ENCODE data around the gene PIGU. TPM values are rescaled to one million over a fixed set of nuclear protein-coding genes. Genes with fewer than 3 reads are reported as not detected.

The PIGU gene
- total RNA-seq, 8 experiments from 2014 or later, result 13.4 to 30.9 (median 26.7) TPM

DNA sequence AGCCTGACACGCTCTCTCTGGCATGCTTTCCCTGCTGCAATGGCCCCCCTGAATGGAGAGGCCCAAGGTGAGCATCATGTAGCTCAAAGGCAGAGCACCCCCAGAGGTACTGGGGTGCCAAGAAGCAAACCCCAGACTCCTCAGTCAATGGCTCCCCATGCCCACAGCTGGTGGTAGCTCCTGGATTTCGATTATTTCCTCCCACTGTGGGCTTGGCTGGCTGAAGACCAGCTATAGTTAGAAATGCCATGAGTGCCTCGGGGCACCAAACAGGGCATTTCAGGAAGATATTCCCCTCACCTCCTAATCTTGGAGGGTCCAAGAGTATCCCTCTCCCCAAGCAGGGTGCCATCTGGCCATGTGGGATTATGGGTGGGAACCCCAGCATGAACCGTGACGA, 101.6 kb downstream of the PIGU start:
- H3K4me3 ChIP-seq, result no peak overlapping the region
- H3K27ac ChIP-seq, result no peak overlapping the region
- WGBS, 10 experiments, result 80 to 100% (median 93%) methylated on average over 1 to 3 of the region's 5 CpGs; no CpG with 5 or more reads in 5 of the 10 experiments
- ATAC-seq (replicated peaks in 6 of 8), result no peak
- in situ Hi-C loops (cut with MboI; ENCODE audit: low pct_unique_long_range_greater_than_20kb in 2 of 9, low sequenced_read_pairs in 9 of 9, unreplicated experiment in 9 of 9), result no loop called here
- H3K4me1 ChIP-seq (replicated peaks in 1 of 2), result no peaks in the 10 kb centered on the region

DNA sequence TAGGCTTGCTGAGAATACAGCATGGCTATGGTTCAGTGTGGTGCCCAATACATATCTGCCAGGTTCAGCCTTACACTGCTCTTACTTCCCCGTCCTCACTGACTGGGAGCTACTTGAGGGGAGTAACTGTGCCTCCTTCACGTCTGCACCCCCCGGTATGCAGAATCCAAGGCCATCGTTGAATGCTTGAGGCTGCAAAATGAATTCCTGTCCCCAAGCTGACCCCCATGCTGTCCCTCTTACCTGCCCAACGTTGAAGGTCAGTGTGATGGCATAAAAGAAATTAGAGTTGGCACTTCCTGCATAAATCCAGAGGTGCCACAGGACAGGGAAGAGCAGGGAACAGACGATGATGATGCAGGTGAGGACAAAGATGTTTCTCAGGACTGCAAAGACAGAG, 102.0 kb downstream of the PIGU start:
- WGBS, 10 experiments, result 71 to 100% (median 100%) methylated on average over 1 to 4 of the region's 6 CpGs; no CpG with 5 or more reads in 5 of the 10 experiments
- in situ Hi-C loops (cut with MboI; ENCODE audit: low pct_unique_long_range_greater_than_20kb in 2 of 9, low sequenced_read_pairs in 9 of 9, unreplicated experiment in 9 of 9), result no loop called here
- ATAC-seq (replicated peaks in 6 of 8), result no peak
- Histone ChIP-seq H3K4me1 (replicated peaks in 1 of 2) (no peaks in the 10 kb centered on the region), H3K4me3 (no peak overlapping the region), H3K27ac (no peak overlapping the region)

DNA sequence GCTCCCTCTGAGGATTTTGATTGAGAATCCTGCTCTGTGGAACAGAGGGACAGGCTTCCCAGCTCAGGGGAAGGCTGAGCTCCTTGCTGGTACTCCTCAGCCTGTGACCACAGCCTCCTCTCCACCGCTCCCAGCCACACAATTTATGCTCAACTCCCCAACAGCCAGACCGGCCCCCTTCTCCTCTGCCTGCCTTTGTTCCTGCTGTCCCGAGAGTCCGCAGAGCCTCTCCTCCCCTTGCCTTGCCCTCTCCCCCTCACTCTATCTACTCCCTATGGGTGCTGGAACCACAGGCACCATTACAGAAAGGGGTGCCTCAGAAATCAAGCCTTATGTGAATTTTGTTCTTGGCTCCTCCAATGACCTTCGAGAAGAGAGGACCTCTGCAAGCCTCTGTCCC, 102.5 kb downstream of the PIGU start:
- no peak for ATAC-seq (replicated peaks in 6 of 8)
- Histone ChIP-seq H3K27ac (no peak overlapping the region), H3K4me3 (no peak overlapping the region), H3K4me1 (replicated peaks in 1 of 2) (no peaks in the 10 kb centered on the region)
- in situ Hi-C loops (cut with MboI; ENCODE audit: low pct_unique_long_range_greater_than_20kb in 2 of 9, low sequenced_read_pairs in 9 of 9, unreplicated experiment in 9 of 9), result no loop called here
- 83 to 100% (median 100%) methylated on average over 1 to 4 of the region's 5 CpGs; no CpG with 5 or more reads in 3 of the 10 experiments for WGBS, 10 experiments

DNA sequence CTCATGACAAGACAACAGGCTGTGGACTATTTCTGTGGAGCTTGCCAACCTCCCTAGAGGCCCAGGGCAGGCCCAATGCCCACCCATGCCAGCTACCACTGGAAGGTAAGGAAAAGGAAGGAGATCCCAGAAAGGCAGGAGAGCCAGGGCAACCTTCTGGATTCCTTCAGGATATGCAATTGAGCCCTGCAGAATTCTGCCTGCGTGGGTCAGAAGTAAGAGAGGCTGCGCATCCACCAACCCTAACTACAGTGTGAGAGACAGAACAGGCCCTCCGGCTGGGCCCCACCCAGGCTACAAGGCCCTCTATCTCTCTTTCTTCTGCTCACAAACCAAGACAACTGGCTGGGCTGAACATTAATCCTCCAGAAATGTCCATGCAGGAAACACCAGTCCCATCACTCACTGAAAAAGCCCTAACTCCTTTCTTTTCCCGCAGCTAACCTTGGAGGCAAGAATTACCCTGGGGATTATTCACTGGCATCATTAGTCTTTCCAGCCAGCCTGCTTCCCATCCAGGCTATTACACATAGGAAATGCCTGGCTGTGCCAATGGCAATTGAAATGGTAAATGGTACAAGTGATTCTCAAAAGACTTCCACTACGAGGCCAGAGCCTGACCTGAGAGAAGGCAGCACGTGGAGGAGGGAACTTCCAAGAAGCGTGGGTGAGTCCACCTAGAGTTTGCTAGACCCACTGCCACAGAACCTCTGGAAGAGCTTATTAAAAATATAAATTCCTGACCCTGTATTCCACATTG, 103.2 kb downstream of the PIGU start:
- in situ Hi-C loops (cut with MboI; ENCODE audit: low pct_unique_long_range_greater_than_20kb in 2 of 9, low sequenced_read_pairs in 9 of 9, unreplicated experiment in 9 of 9), result no loop called here
- H3K27ac ChIP-seq, result no peak overlapping the region
- no peak overlapping the region for H3K4me3 ChIP-seq
- no peak for ATAC-seq (replicated peaks in 6 of 8)
- H3K4me1 ChIP-seq (replicated peaks in 1 of 2), result no peaks in the 10 kb centered on the region
- WGBS, 10 experiments, result 80 to 100% (median 94%) methylated on average over 1 to 6 of the region's 7 CpGs; no CpG with 5 or more reads in 5 of the 10 experiments

DNA sequence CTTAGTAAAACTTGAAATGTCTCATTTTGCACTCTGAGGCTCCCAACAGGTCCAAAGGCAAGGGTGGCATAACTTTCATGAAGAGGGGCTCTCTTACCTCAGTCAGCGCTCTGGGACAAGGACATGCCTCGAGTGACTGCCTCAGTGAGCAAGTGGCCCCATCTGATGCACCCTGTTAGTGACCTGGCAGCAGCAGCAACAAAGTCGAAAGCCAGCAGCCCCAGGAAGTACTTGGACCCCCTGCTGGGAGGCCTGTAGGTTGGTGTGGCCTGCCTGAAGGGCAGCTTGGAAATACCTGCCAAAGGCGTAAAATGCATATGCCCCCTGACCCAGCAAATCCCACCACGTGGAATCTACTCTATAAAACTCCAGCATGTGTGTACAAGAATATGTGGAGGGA, 105.1 kb downstream of the PIGU start:
- no peak for ATAC-seq (replicated peaks in 6 of 8)
- Histone ChIP-seq H3K4me1 (replicated peaks in 1 of 2) (no peaks in the 10 kb centered on the region), H3K27ac (no peak overlapping the region), H3K4me3 (no peak overlapping the region)
- 69 to 100% (median 85%) methylated on average over 1 to 3 of the region's 5 CpGs; no CpG with 5 or more reads in 3 of the 10 experiments for WGBS, 10 experiments
- in situ Hi-C loops (cut with MboI; ENCODE audit: low pct_unique_long_range_greater_than_20kb in 2 of 9, low sequenced_read_pairs in 9 of 9, unreplicated experiment in 9 of 9), result no loop called here

DNA sequence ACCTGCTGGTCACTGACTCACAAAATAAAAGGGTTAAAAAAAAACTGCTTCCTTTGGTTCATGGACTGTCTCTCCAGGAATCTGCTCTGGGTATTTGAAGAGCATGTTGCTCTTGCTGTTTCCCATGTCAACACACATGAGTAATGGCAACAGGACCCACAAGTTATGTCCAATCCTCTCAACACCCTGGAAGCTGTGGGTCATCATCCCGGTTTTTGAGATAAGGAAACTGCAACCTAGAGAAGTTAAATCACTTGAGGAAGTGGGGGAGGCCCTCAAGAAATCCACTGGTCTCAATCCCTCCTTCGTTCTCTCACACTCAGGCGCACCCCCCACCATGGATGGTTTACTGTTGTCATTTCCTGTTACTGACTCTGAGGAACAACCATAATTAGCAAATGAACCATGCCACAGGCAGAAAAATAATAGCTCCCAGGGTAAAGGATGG, 106.0 kb downstream of the PIGU start:
- in situ Hi-C loops (cut with MboI; ENCODE audit: low pct_unique_long_range_greater_than_20kb in 2 of 9, low sequenced_read_pairs in 9 of 9, unreplicated experiment in 9 of 9), result no loop called here
- no peak for ATAC-seq (replicated peaks in 6 of 8)
- WGBS, 10 experiments, result 0 to 95% (median 80%) methylated on average over 1 to 3 of the region's 3 CpGs; no CpG with 5 or more reads in 2 of the 10 experiments
- H3K27ac ChIP-seq, result no peak overlapping the region
- no peak overlapping the region for H3K4me3 ChIP-seq
- H3K4me1 ChIP-seq (replicated peaks in 1 of 2), result no peaks in the 10 kb centered on the region

DNA sequence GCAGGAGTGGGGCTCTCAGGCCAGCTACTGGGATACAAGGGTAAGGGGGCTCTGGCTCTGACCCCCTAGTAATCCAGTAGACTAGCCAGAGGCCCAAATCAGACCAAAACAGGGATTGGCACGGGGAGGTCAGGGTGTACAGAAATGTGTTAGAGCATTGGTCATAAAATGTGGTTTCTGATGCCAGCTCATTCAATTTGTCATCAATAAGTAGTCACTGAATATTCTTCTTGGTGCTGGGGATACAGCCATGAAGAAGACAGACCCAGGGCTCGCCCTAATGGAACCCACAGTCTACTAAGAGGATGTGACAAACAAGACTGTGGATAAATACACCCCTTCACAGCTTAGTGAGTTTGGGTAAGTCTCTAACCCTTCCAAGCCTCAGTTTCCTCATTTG, 107.3 kb downstream of the PIGU start:
- no peak for ATAC-seq (replicated peaks in 6 of 8)
- WGBS, 10 experiments, result 70 to 100% (median 100%) methylated on average over 1 to 2 of the region's 2 CpGs; no CpG with 5 or more reads in 7 of the 10 experiments
- no peaks in the 10 kb centered on the region for H3K4me1 ChIP-seq (replicated peaks in 1 of 2)
- no peak overlapping the region for H3K4me3 ChIP-seq
- in situ Hi-C loops (cut with MboI; ENCODE audit: low pct_unique_long_range_greater_than_20kb in 2 of 9, low sequenced_read_pairs in 9 of 9, unreplicated experiment in 9 of 9), result no loop called here
- no peak overlapping the region for H3K27ac ChIP-seq

DNA sequence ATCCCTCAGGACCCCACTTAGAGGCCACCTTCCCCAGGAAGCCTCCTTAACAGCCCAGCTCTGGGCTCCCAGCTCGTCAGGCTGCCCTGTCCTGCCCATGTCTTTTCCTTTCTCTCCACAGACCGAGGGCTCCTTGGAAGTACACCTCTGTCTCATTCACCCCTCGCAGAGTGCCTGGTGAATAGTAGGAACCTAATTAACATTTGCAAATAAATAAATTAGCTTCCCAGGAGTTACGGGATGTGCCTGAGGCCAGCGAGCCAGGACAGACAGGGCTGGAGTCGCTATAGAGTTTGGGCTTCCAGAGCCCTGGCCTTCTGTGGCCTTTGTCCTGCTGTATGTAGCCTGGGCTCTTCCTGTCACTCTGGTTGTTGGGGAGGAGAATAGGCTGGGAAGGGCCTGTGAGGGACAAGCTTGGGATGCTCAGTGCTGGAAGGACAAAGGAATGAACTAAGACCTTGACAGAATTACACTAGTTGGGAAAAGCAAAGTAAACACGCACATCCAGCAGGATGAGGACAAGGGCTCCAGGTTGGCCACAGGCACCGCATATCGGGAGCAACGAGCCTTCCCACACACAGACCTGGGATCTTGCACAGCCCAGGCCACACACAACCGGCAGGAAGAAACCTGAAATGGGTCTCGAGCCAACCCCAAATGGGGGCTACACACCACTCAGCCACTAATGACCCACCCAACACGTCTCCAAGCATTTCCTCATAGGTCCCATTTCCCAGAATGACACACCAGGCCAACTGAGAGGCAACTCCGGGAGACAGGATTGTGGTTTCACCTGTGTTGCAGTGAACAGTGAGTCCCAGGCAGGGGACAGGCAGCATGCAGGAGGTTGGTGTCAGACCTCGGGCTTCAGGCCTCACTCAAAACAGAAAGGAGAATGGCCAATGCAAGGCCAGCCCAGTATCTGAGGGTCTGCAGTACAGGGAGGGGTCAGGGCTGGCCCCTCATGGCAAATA, 108.7 kb downstream of the PIGU start:
- no peak overlapping the region for H3K4me3 ChIP-seq
- no peak overlapping the region for H3K27ac ChIP-seq
- in situ Hi-C loops (cut with MboI; ENCODE audit: low pct_unique_long_range_greater_than_20kb in 2 of 9, low sequenced_read_pairs in 9 of 9, unreplicated experiment in 9 of 9), result no loop called here
- 59 to 88% (median 72%) methylated on average over 3 to 10 of the region's 15 CpGs; no CpG with 5 or more reads in 3 of the 10 experiments for WGBS, 10 experiments
- no peaks in the 10 kb centered on the region for H3K4me1 ChIP-seq (replicated peaks in 1 of 2)
- peak in 1 of 8 experiments; percentile 95 for ATAC-seq (replicated peaks in 6 of 8)

DNA sequence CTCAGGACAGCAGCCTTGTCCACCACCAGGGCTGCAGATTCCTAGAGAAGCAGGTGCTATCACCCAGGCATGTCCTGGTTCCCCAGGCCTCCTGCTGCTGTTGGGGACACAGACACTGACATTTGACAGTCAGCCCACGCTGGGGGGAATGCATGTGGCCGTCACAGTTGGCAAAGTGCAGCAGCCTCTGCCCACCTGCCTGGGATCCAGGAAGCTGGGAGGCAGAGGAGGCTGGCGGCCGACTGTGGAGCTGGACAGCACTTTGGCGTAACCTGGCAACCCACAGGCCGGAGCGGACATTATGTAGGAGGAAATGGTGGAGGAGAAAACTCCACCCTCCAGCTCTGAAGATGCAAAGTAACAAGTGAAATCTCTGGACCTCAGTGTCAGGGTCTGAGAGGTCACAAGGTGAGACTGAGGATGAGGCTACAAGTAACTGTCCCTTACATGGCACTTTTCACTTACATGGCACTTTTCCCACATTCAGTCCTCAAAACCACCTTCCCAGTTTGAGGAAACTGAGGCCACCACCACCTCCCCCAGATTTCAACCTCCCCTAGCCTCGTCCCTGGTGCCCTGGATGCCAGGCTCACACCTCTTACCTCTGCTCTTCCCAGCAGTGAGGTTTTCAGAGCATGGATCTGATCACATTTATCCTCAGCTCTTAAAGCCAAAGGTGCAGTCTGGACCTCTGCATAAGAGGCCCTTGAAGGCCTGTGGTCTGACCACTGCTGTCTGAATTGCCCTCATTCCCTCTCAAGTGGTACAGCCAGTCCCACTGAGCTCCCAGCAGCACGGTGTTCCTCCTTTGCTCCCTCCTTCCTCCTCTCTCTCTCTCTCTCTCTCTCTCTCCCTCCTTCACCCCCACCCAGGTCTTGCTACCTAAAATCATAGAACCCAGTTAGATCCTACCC, 109.7 kb downstream of the PIGU start:
- 46 to 80% (median 72%) methylated on average over 1 to 4 of the region's 9 CpGs; no CpG with 5 or more reads in 4 of the 10 experiments for WGBS, 10 experiments
- in situ Hi-C loops (cut with MboI; ENCODE audit: low pct_unique_long_range_greater_than_20kb in 2 of 9, low sequenced_read_pairs in 9 of 9, unreplicated experiment in 9 of 9), result no loop called here
- Histone ChIP-seq H3K4me3 (no peak overlapping the region), H3K27ac (no peak overlapping the region), H3K4me1 (replicated peaks in 1 of 2) (no peaks in the 10 kb centered on the region)
- ATAC-seq (replicated peaks in 6 of 8), result peak in 2 of 8 experiments; percentile 33 to 50

DNA sequence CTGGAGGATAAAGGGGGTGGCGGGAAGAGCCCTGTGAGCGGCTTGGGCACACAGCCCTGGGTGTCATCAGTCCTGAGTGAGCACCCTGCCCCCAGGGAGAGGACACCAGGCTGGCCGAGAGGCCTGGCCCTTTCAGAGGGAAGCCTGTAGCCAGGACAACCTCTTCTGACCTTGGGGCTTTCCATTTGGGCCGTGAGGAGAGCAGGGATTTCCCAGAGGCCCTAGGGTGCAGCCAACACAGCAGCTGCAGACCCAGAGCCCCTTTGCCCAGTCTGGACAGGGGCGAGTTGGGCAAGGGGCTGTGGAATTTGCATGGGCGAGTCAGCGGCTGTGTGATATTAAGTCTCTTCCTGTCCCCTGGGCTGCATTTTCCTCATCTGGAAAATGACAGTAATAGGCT, 112.1 kb downstream of the PIGU start:
- WGBS, 10 experiments, result 60 to 100% (median 76%) methylated on average over 1 to 3 of the region's 7 CpGs; no CpG with 5 or more reads in 4 of the 10 experiments
- Histone ChIP-seq H3K27ac (no peak overlapping the region), H3K4me3 (no peak overlapping the region), H3K4me1 (replicated peaks in 1 of 2) (peaks cover under 1% of the 10 kb centered on the region in 2 donors)
- no peak for ATAC-seq (replicated peaks in 6 of 8)
- in situ Hi-C loops (cut with MboI; ENCODE audit: low pct_unique_long_range_greater_than_20kb in 2 of 9, low sequenced_read_pairs in 9 of 9, unreplicated experiment in 9 of 9), result no loop called here

DNA sequence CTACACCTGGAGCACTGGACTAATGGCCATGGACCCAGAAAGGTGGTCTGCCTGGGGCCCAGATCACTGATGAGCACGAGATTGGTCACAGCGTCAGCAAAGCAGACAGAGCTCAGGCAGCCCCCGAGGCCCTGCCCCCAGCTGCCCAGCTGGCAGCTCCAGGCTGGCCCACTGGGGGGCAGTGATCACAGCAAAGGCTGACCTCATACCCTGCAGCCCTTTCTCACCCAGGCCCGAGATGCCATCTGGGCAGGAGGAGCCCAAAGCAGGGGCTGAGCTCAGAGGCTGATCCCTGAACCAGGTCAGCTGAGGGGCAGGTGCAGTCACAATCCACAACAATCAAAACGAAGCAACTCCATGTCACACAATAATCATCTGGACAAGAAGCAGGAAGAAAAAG, 114.3 kb downstream of the PIGU start:
- peaks cover 7% of the 10 kb centered on the region in 2 donors for H3K4me1 ChIP-seq (replicated peaks in 1 of 2)
- in situ Hi-C loops (cut with MboI; ENCODE audit: low pct_unique_long_range_greater_than_20kb in 2 of 9, low sequenced_read_pairs in 9 of 9, unreplicated experiment in 9 of 9), result no loop called here
- 20 to 100% (median 38%) methylated on average over 1 to 2 of the region's 5 CpGs; no CpG with 5 or more reads in 5 of the 10 experiments for WGBS, 10 experiments
- H3K4me3 ChIP-seq, result no peak overlapping the region
- H3K27ac ChIP-seq, result no peak overlapping the region
- ATAC-seq (replicated peaks in 6 of 8), result peak in 2 of 8 experiments; percentile 1 to 10

DNA sequence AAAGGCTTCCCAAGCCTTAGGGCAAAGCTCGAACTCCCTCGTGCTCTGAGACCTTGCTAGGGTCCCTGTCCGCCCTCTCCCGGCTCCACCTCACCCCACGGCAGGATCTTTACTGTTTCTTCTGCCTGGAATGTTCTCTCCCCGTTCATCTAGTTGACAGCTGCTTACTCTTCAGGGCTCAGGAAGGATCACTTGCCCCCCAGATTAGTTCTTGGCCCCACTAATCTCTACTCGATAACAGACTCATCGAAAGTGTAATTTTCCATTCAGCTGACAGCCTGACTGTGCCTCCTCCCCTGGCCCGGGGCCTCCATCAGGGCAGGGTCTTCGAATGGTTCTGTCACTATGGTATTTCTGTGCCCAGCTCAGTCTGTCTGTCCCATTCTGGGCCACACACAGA, 115.2 kb downstream of the PIGU start:
- Histone ChIP-seq H3K27ac (no peak overlapping the region), H3K4me3 (no peak overlapping the region), H3K4me1 (replicated peaks in 1 of 2) (peaks cover 8 to 10% of the 10 kb centered on the region in 2 donors)
- 40 to 100% (median 89%) methylated on average over 1 to 9 of the region's 10 CpGs; no CpG with 5 or more reads in 2 of the 10 experiments for whole genome bisulfite sequencing, 10 experiments
- ATAC-seq (replicated peaks in 6 of 8), result no peak
- in situ Hi-C loops (cut with MboI; ENCODE audit: low pct_unique_long_range_greater_than_20kb in 2 of 9, low sequenced_read_pairs in 9 of 9, unreplicated experiment in 9 of 9), result no loop called here

Measured in motor neuron (in vitro differentiated cells).